Measurements from ENCODE around the gene SH2D6.
"Not testable (repeated sequence)": the region's sequence is repeated elsewhere in the genome, so short reads cannot be mapped to it uniquely, and the experiment has no call there.

SH2D6 gene

GRCh38 chr2:85475799-85476490 lies 57.4 kb downstream of the SH2D6 start:
- no peak for DNase-seq

- DNase-seq = no peak
These were observed 58.1 kb downstream of the SH2D6 start for GRCh38 chr2:85476624-85477023.

GRCh38 chr2:85477884-85478283 lies 59.4 kb downstream of the SH2D6 start:
- no peak for DNase-seq

GRCh38 chr2:85481818-85482777 lies 63.6 kb downstream of the SH2D6 start:
- no peak for DNase-seq

GRCh38 chr2:85484615-85485014 lies 66.1 kb downstream of the SH2D6 start:
- DNase-seq = not testable (repeated sequence)

- no peak for DNase-seq
These were observed 67.3 kb downstream of the SH2D6 start for GRCh38 chr2:85485815-85486214.
